Tibial nerve (tissue), 3 donors: ENCODE data around the gene BEAN1.

Source experiments
- POLR2A ChIP-seq, 2 donors: fragments of 450-650 bp; IDR thresholded peaks; one replicate each; pipeline ENCODE4 v1.6.1; 2017; ENCODE audit warnings: antibody characterized with exemption in 2 of 2, mild to moderate bottlenecking in 2 of 2, moderate library complexity in 2 of 2
- TF ChIP-seq, protein P1 (sequence below), 5 experiments: fragments of 200-600 bp in 3 of 5; fragments of 450-650 bp in 2 of 5; sonication (generic) in 3 of 5; IDR thresholded peaks; one replicate each; pipeline ENCODE4 v1.5.1; 2016 to 2019; ENCODE audit warnings: antibody characterized with exemption in 5 of 5, mild to moderate bottlenecking in 3 of 5, moderate library complexity in 2 of 5

DNA sequence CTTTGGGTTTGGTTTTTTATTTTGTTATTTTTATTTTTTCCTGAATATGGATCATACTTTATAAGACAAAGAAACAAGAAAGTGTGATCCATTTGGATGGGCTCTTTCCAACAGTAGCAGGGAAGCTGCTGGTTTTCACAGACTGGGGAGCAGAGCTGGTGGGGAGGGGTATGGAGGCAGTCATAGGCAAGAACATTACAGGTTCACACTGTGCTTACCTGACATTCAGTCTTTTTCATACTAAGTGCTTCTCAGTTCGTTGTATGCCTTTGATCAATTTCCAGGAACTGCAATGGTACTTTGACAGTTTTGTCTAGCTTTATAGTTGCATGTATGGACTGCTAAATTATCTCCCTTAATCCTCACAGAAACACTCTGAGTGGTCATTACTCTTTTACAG lies 27.7 kb downstream of the BEAN1 start:
- TF ChIP-seq POLR2A (IDR thresholded peaks at IDR 0.05) = no peak
- TF ChIP-seq, protein P1, sequence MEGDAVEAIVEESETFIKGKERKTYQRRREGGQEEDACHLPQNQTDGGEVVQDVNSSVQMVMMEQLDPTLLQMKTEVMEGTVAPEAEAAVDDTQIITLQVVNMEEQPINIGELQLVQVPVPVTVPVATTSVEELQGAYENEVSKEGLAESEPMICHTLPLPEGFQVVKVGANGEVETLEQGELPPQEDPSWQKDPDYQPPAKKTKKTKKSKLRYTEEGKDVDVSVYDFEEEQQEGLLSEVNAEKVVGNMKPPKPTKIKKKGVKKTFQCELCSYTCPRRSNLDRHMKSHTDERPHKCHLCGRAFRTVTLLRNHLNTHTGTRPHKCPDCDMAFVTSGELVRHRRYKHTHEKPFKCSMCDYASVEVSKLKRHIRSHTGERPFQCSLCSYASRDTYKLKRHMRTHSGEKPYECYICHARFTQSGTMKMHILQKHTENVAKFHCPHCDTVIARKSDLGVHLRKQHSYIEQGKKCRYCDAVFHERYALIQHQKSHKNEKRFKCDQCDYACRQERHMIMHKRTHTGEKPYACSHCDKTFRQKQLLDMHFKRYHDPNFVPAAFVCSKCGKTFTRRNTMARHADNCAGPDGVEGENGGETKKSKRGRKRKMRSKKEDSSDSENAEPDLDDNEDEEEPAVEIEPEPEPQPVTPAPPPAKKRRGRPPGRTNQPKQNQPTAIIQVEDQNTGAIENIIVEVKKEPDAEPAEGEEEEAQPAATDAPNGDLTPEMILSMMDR (IDR thresholded peaks at IDR 0.05) = no peak
